SK-N-MC (cell line): Measurements from ENCODE around the gene ADAMTSL3.

Experiments
- DNase-seq: peaks from one replicate; pipeline ENCODE4 v3.0.0-alpha.2; 2011; ENCODE audit warnings: low read depth, low spot score
- H3K27ac ChIP-seq: fragments of 200-600 bp; sonication (generic); 2 replicates; pipeline ENCODE4 v1.5.1; 2016; ENCODE audit warnings: mixed run types
- H3K36me3 ChIP-seq: fragments of 200-600 bp; sonication (generic); 2 replicates; pipeline ENCODE4 v1.6.1; 2017; ENCODE audit warnings: antibody characterized with exemption, low read length, mixed read lengths; ENCODE audit not compliant: insufficient read depth
- H3K4me3 ChIP-seq: fragments of 200-600 bp; sonication (generic); 2 replicates; pipeline ENCODE4 v1.5.1; 2016
- H3K9ac ChIP-seq: fragments of 200-600 bp; sonication (generic); 2 replicates; pipeline ENCODE4 v1.8.0; 2017; ENCODE audit warnings: mixed run types, mixed read lengths; ENCODE audit not compliant: insufficient read length
- H3K9me3 ChIP-seq: fragments of 200-600 bp; sonication (generic); 2 replicates; pipeline ENCODE4 v1.6.1; 2017; ENCODE audit warnings: low read depth, mild to moderate bottlenecking, antibody characterized with exemption, low read length, moderate library complexity, mixed read lengths
- EZH2 ChIP-seq: fragments of 200-600 bp; sonication (generic); IDR thresholded peaks from one replicate; pipeline ENCODE4 v1.6.1; 2017; ENCODE audit warnings: antibody characterized with exemption
- FOXP2 ChIP-seq: optimal IDR thresholded peaks from 2 replicates; pipeline ENCODE3; 2011; ENCODE audit warnings: mild to moderate bottlenecking, moderate library complexity; ENCODE audit not compliant: insufficient read depth; ENCODE audit errors: extremely low read length, control extremely low read depth
- POLR2AphosphoS5 ChIP-seq: IDR thresholded peaks from 2 replicates; pipeline ENCODE4 v1.6.1; 2012; ENCODE audit warnings: mild to moderate bottlenecking, low read depth, low read length, borderline replicate concordance

ADAMTSL3 gene

DNA sequence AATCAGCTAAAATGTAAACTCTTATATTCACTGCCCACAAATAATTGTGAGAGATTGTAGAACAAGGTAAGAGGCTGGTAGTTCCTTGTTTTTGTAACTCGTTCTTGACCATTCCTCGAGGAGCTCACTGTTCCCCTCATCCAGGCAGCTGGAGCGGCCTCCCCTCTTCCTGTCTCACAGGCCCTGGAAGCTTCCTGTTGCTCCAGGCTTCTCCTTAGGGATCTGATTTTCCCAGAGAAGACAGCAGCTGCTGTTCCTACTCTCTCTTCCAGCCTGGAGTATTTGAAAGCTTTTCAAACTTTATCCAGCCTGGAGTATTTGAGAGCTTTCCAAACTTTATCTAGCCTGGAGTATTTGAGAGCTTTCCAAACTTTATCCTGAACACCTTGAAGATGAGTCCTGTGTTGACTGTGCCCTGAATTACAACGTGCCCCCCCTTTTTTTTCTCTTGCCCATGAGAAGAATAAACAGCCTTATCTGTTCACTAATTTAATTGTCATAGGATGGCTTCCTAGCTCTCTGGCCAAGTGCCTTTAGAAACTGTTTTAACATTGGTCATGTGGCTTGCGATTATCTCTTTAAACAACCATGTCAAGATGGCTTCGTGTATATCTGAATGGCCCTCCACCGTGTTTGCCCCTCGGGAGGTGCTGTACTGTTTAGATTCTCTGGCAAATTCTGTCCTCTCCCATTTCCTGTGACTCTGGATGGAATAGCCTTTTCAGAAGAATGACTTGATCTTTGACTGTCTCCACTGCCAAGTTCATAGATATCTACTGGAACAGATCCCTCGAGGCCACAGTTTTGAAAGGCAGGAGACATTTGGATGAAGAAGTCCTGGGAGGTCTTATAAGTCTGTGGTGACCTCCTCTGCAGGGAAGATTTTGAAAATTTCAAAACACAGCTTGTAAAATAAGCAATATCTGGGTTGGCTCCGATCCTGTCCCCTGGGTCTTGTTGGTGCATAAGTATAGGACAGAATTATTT lies 4.8 kb downstream of the ADAMTSL3 start:
- Histone ChIP-seq H3K4me3 (no peak overlapping the region), H3K9ac (no peak overlapping the region), H3K27ac (no peak overlapping the region), H3K9me3 (no peaks in the 10 kb centered on the region), H3K36me3 (no peaks in the 10 kb centered on the region)
- no peak for DNase-seq
- TF ChIP-seq FOXP2 (no peak), EZH2 (no peak), POLR2AphosphoS5 (no peak)

- Histone ChIP-seq H3K27ac (no peak overlapping the region), H3K9ac (no peak overlapping the region), H3K4me3 (no peak overlapping the region), H3K9me3 (no peaks in the 10 kb centered on the region), H3K36me3 (no peaks in the 10 kb centered on the region)
- DNase-seq = no peak
- TF ChIP-seq FOXP2 (no peak), POLR2AphosphoS5 (no peak), EZH2 (no peak)
Observed at GRCh38 chr15:83659417-83659812, 5.5 kb downstream of the ADAMTSL3 start.

DNA sequence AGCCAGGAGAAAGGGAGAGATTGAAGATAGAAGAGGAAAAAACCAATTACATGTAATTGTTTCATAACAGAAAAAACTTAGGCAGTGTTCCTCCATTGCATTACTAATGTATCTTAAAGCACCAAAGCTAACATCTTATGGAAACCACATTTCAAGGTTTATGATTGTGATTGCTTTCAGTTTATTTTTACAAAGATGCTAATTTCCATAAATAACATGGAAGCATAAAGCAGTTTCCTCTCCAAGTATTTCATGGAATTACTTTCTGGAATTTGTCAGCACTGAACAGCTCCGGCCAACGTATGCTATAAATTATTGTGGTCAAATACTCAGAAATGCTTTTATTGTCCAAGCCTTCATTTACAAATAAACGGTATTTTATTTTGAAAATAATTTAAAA lies 11.6 kb downstream of the ADAMTSL3 start:
- TF ChIP-seq EZH2 (no peak), POLR2AphosphoS5 (no peak), FOXP2 (no peak)
- no peaks in the 10 kb centered on the region for H3K36me3 ChIP-seq
- H3K9ac ChIP-seq = no peak overlapping the region
- H3K9me3 ChIP-seq = no peaks in the 10 kb centered on the region
- no peak overlapping the region for H3K4me3 ChIP-seq
- no peak overlapping the region for H3K27ac ChIP-seq
- DNase-seq = no peak

GRCh38 chr15:83670672-83671229 lies 16.8 kb downstream of the ADAMTSL3 start:
- no peak for DNase-seq
- no peak overlapping the region for H3K9ac ChIP-seq
- no peak overlapping the region for H3K4me3 ChIP-seq
- no peaks in the 10 kb centered on the region for H3K9me3 ChIP-seq
- no peak overlapping the region for H3K27ac ChIP-seq
- TF ChIP-seq FOXP2 (no peak), EZH2 (no peak), POLR2AphosphoS5 (no peak)
- H3K36me3 ChIP-seq = no peaks in the 10 kb centered on the region

GRCh38 chr15:83671603-83672002 lies 17.7 kb downstream of the ADAMTSL3 start:
- H3K9me3 ChIP-seq = no peaks in the 10 kb centered on the region
- DNase-seq = no peak
- no peak for TF ChIP-seq FOXP2
- no peak for TF ChIP-seq POLR2AphosphoS5
- no peak for TF ChIP-seq EZH2
- no peak overlapping the region for H3K9ac ChIP-seq
- H3K36me3 ChIP-seq = no peaks in the 10 kb centered on the region
- no peak overlapping the region for H3K27ac ChIP-seq
- H3K4me3 ChIP-seq = no peak overlapping the region

GRCh38 chr15:83673385-83673784 lies 19.5 kb downstream of the ADAMTSL3 start:
- no peak overlapping the region for H3K27ac ChIP-seq
- no peaks in the 10 kb centered on the region for H3K36me3 ChIP-seq
- H3K9me3 ChIP-seq = no peaks in the 10 kb centered on the region
- H3K4me3 ChIP-seq = no peak overlapping the region
- no peak for DNase-seq
- no peak for TF ChIP-seq EZH2
- no peak for TF ChIP-seq FOXP2
- TF ChIP-seq POLR2AphosphoS5 = no peak
- no peak overlapping the region for H3K9ac ChIP-seq

DNA sequence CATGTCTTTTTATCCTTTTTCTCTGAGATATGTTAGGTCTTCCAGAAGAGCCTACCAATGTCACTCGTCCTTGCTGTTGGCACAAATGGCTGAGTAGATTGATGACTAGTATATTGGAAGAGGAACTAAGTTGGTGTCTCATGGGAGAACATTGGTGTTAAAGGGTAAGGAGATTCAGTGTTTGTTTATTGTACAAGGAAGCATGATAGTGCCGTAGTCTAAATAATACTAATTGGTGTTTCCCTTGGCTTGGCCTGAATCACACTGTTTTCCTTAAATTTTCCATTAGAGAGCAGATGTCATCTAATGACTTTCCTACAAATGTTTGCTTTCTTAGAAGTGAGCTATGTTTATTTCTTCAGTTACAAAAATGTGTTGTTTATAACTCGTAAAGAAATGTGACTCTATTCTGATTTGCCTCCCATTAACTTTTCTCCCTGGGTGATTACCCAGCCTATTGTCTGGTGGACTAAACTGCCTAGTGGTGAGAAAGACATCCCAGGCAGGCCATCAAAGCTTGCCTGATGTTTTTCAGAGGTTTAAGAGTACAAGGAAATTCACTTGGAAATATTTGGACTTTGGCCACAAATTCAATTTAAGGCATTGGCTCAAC lies 28.7 kb downstream of the ADAMTSL3 start:
- H3K9me3 ChIP-seq = no peaks in the 10 kb centered on the region
- DNase-seq = no peak
- no peaks in the 10 kb centered on the region for H3K36me3 ChIP-seq
- TF ChIP-seq FOXP2 (no peak), POLR2AphosphoS5 (no peak), EZH2 (no peak)
- no peak overlapping the region for H3K4me3 ChIP-seq
- H3K27ac ChIP-seq = no peak overlapping the region
- no peak overlapping the region for H3K9ac ChIP-seq

DNA sequence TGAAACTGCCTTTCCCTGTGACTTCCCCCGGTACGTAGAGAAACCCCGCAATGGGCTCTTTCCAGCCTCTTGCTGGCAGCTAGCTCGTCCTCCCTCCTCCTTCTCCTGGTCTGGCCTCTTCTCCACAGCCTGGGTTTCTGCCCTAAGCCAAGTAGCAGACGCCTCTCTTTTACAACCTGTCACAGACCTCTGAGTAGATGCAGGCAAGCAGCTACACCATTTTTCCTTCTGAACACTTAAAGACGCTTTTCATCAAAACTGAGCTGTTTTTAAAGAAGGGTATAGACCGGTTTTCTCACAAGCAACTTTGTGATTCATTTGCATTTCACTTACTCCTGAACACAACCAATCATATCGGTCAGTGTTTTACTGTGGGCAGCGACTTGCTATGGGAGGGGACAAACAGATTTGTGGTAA lies 32.0 kb downstream of the ADAMTSL3 start:
- TF ChIP-seq POLR2AphosphoS5 (no peak), EZH2 (no peak), FOXP2 (no peak)
- H3K9ac ChIP-seq = no peak overlapping the region
- no peaks in the 10 kb centered on the region for H3K9me3 ChIP-seq
- no peaks in the 10 kb centered on the region for H3K36me3 ChIP-seq
- DNase-seq = no peak
- no peak overlapping the region for H3K27ac ChIP-seq
- no peak overlapping the region for H3K4me3 ChIP-seq
